Activated CD8-positive, alpha-beta memory T cell treated with anti-CD3 and anti-CD28 coated beads for 4 hours (primary cell): ENCODE results near the gene CYP26C1.

ENCODE experiments used
- DNase-seq, 2 donors: peaks; one replicate each; pipeline ENCODE4 v3.0.0-alpha.2; 2020; ENCODE audit warnings: low read depth in 2 of 2

The CYP26C1 gene, protein sequence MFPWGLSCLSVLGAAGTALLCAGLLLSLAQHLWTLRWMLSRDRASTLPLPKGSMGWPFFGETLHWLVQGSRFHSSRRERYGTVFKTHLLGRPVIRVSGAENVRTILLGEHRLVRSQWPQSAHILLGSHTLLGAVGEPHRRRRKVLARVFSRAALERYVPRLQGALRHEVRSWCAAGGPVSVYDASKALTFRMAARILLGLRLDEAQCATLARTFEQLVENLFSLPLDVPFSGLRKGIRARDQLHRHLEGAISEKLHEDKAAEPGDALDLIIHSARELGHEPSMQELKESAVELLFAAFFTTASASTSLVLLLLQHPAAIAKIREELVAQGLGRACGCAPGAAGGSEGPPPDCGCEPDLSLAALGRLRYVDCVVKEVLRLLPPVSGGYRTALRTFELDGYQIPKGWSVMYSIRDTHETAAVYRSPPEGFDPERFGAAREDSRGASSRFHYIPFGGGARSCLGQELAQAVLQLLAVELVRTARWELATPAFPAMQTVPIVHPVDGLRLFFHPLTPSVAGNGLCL

DNA sequence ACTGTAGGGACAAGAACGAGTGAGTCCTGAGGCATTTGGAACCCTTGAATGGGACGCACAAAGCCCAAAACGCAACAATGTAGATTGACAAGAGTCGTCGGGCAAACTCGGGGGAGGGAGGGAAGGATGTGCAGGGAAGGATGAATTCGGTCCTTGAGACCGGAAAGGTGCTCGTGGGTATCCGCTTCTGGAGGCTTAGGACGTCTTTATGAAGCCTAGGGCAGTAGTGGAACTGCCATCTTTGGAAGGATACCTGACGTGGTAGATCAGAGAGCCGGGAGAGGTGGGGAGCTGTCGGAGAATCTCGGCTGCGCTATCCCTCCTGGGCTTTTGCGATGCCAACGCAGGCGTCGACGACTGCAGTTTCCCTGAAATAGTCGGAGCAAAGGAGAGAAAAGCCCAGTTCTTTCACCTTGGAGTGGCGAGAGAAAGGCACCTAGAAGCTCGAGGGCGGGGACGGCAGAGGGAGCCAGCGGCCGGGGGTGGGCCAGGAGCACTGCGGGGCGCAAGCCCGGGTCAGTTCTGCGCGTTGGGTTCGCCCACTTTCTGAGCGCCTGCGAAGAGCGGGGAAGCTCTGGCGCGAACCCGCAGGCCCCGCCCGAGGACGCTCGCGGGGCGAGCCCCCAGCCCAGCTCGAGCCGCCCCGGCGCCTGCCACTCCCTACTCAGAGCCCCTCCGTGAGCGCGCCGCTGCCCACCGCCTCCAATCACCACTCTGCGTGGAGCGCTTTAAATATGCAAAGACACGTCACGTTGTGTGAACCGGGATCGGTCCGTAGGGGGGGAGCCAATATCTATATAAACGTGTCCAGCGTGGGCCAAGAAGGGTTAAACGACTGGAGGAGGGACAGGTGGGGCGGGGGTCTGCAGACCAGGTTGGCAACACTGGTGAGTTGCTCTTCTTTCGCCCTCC, at the start of gene CYP26C1:
Gene CYP26C1 (plus strand): TSS at position 824 of the 912 bp plus-strand sequence. CDS start 466 bp downstream, outside the sequence.
- DNase-seq = no peak

DNA sequence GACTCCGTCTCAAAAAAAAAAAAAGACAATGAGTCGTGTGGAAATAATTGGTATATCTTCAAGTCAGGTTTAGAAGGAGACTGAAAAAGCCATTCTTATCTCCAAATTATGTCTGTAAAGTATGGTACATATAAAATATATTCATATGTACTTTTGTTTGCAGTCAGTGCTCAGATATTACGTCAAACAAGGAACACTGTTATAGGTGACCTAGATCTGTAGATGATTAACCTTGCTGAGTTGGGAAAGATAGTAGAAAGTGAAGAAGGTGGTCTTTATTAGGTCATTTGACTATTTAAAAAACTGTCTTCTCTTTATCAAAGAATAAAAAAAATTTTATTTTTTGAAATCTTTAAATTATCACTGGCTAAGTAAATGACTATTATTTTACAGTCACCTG, 44.9 kb upstream of the CYP26C1 start:
- no peak for DNase-seq

- DNase-seq = no peak
Measured at GRCh38 chr10:93023013-93023650, 37.5 kb upstream of the CYP26C1 start.

GRCh38 chr10:93026072-93026471, 34.5 kb upstream of the CYP26C1 start:
- DNase-seq = no peak

DNA sequence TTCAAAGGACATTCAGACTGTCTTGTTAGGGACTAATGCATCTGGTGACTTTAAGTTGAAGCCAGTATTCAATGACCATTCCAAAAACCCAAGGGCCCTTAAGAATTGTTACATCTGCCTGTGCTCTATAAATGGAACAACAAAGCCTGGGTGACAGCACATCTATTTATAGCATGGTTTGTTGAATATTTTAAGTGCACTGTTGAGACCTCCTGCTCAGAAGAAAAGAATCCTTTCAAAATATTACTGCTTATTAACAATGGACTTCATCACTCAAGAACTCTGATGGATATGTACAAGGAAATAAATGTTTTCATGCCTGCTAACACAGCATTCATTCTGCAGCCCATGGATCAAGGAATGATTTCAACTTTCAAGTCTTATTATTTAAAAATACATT, 33.1 kb upstream of the CYP26C1 start:
- no peak for DNase-seq

DNA sequence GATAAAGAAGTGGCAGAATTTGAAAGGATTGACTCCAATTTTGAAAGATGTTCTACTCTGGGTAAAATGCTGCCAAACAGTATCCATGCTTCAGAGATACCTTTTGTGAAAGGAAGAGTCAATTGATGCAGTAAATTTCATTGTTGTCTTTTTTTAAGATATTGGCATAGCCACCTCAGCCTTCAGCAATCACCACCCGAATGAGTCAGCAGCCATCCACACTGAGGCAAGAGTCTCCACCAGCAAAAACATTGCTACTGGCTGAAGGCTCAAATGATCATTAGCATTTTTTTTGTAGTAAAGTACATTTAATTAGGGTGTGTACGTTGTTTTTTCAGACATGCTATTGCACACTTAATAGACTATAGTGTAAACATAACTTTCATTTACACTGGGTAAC, 31.7 kb upstream of the CYP26C1 start:
- DNase-seq = no peak

DNA sequence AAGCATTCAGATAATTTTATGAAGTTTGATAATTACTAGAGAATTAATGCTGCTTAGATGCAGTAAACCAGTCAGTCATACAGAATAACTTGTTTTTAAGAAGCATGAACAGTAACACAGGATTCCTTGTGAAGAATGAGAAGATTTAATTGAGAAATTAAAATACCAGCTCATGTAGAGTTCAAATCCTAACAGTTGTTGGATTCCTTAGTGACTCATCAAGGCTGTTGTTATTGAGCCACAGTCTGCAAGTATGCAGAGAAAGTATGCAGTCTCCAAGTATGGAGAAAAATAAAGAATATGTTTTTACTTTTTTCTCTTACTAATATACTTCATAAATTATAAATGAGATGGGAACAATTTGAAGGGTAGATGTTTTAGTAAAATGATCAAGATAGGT, 30.2 kb upstream of the CYP26C1 start:
- DNase-seq = no peak

DNA sequence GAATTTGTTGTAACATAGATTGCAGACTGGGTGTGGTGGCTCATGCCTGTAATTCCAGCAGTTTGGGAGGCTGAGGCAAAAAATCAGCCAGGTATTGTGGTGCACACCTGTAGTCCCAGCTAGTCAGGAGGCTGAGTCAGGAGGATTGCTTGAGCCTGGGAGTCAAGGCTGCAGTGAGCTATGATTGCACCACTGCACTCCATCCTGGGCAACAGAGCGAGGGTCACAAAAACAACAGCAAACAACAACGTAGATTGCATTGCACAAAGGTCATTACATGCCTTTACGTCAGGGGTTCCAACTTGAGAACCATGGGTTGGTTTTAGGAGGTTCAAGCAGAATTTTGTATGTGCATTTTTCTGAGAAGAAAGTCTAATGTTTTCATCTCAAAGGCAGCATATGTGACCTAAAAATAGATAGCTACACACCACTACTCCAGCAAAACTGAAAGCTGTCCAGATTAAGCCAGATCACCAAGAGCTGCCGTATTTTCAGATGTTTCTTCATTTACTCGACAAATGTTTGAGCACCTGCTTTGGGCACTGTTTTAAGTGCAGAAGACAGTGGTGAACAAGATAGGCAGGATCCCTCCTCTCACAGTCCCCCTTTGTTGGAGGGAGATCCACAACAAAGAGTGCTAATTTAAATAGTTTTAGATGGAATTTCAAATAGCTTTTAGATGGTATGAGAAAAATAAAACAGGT, 28.3 kb upstream of the CYP26C1 start:
- DNase-seq = no peak

DNA sequence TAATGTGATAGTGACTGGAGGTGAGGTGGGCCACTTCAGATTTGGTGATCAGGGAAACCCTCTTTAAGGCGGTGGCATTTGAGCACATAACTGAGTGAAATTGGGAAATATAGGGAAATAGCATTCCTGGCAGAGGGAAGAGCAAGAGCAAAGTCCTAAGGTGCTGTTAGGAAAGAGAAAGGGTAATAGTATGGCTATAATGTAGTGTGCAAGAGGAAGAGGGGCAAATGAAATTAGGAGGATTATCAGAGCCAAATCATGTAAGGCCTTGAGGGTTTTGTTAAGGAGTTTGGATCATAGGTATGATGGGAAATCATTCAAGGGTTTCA, 27.8 kb upstream of the CYP26C1 start:
- no peak for DNase-seq

DNA sequence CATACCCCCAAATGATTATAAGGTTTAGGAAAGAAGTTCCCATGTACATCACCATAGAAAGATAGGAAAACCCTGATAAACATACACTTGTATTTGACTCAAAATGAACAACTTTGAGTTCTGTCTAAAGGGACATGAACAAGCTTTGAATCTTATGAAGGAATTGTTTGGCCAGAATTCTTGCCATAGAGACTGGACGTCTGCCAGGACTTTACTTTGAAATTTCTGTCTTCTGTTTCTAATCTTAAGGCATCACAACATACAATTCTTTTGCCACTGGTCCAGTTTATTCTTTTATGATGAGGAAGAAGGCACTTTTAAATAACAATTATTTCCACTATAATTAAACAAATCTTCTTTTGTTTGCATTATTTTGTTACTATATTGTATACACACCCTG, 26.2 kb upstream of the CYP26C1 start:
- no peak for DNase-seq

DNA sequence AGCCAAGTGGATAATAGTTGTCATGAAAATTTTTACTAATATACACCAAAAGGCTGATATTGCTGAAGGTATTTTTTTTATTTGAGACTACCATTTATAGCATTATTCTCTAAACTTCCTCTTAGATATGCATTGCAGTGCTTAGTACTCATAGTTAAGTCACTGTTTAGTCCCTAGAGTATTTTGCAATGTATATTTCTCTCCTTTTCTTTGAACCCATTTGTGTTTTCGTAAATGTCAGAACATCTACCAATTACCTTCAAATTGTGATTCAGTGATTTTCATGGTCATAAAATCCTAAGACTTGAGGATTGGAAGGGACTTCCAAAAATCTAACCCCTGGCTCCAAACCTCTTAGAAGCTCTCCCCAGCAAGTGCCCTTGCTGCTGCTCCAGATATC, 21.5 kb upstream of the CYP26C1 start:
- DNase-seq = no peak

DNA sequence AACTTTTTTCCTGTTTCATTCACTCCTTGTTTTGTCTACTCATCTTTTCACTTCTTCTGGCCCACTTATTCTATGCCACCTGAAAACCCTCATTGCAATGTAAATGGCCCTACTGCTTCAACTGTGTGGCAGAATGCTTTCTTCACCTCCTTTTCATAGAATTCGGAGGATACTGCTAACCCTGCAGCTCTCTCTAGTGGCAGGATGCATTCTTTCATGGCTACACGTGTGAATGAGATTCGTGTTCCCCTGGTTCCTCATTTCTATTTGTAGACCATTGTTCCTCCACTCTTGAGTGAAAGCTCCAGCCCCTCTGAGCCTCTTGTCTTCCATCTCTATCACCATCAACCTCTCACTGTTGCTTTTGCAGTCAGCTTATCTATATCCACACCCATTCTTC, 20.9 kb upstream of the CYP26C1 start:
- DNase-seq = no peak

- DNase-seq = no peak
Measured at GRCh38 chr10:93054486-93054885, 6.1 kb upstream of the CYP26C1 start.

GRCh38 chr10:93058139-93058538, 2.5 kb upstream of the CYP26C1 start:
- no peak for DNase-seq

DNA sequence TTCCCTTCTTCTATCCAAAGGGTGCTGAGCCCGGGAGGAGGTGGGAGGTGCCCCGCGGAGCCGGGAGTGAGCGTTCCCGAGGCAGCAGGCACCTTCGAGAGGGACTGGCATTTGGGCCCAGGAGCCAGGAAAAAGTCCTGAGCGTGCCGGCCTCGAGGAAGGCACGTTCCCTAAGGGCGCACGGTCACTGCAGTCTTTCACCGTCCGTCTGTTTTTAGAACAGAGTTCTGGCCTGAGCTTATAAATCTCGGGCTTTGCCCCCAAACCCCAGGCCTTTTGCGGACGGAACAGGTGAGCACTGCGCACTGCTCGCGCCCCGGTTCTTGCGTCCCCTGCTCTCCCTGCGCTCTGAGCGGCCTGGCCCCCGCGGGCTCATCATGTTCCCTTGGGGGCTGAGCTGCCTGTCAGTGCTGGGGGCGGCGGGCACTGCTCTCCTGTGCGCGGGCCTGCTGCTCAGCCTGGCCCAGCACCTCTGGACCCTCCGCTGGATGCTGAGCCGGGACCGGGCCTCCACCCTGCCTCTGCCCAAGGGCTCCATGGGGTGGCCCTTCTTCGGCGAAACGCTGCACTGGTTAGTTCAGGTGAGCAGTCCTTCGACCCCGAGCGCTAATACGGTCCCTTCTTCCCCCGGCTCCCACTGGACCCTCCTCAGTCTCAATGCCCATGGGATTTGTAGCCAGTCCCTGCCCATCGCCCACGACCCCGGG, 442 bp downstream of the CYP26C1 start:
- no peak for DNase-seq

GRCh38 chr10:93061594-93062513, 1.3 kb downstream of the CYP26C1 start:
- DNase-seq = no peak

DNA sequence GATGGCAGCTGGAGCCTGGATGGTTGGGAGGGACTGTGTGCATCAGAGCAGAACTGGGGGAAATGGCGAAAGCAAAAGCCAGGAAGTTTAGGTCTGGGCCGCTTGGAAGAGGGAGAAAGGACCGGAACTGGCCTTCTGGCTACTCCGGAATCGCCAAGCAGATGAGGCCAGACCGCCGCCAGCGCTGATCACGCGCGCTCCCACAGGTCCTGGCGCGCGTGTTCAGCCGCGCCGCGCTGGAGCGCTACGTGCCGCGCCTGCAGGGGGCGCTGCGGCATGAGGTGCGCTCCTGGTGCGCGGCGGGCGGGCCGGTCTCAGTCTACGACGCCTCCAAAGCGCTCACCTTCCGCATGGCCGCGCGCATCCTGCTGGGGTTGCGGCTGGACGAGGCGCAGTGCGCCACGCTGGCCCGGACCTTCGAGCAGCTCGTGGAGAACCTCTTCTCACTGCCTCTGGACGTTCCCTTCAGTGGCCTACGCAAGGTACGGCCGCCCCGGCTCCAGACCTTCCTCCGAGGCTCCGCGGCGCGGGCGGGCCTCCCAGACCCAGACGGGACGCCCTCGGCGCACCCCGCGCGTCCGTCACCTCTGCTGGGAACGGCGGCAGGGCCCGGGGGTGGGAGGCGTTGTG, 2.0 kb downstream of the CYP26C1 start:
- no peak for DNase-seq

- DNase-seq = no peak
Measured at GRCh38 chr10:93063144-93063976, 2.8 kb downstream of the CYP26C1 start.
